Neural progenitor cell (in vitro differentiated cells): ENCODE measurements around the gene SERPINB3. TPM values are rescaled to one million over a fixed set of nuclear protein-coding genes. Genes with fewer than 3 reads are reported as not detected.

Experiments
- DNase-seq: peaks from one replicate; pipeline ENCODE4 v3.0.0-alpha.2; 2016; ENCODE audit warnings: low spot score
- H2AFZ ChIP-seq: fragments of 200-600 bp; sonication (generic); replicated peaks from 2 replicates; pipeline ENCODE4 v1.6.1; 2016; ENCODE audit warnings: antibody characterized with exemption
- H3F3A ChIP-seq: fragments of 200-600 bp; sonication (generic); 2 replicates; pipeline ENCODE4 v1.6.1; 2016; ENCODE audit warnings: antibody characterized with exemption, low read depth
- H3K27ac ChIP-seq: fragments of 200-600 bp; sonication (generic); 2 replicates; pipeline ENCODE4 v1.5.1; 2016; ENCODE audit warnings: mild to moderate bottlenecking
- H3K27me3 ChIP-seq: fragments of 200-600 bp; sonication (generic); 2 replicates; pipeline ENCODE4 v1.6.1; 2016; ENCODE audit warnings: mild to moderate bottlenecking, moderate library complexity
- H3K36me3 ChIP-seq: fragments of 200-600 bp; sonication (generic); 2 replicates; pipeline ENCODE4 v1.5.1; 2016
- H3K4me1 ChIP-seq: fragments of 200-600 bp; sonication (generic); 2 replicates; pipeline ENCODE4 v1.6.1; 2016; ENCODE audit warnings: mixed run types
- H3K4me2 ChIP-seq: fragments of 200-600 bp; sonication (generic); 2 replicates; pipeline ENCODE4 v1.6.1; 2016
- H3K4me3 ChIP-seq: fragments of 200-600 bp; sonication (generic); 2 replicates; pipeline ENCODE4 v1.5.1; 2016
- H3K79me2 ChIP-seq: fragments of 200-600 bp; sonication (generic); 2 replicates; pipeline ENCODE4 v1.6.1; 2016; ENCODE audit warnings: low read depth
- H3K9ac ChIP-seq: fragments of 200-600 bp; sonication (generic); 2 replicates; pipeline ENCODE4 v1.6.1; 2016
- H3K9me3 ChIP-seq: fragments of 200-600 bp; sonication (generic); 2 replicates; pipeline ENCODE4 v1.5.1; 2016; ENCODE audit warnings: low read depth
- H4K20me1 ChIP-seq: fragments of 200-600 bp; sonication (generic); 2 replicates; pipeline ENCODE4 v1.6.1; 2016; ENCODE audit warnings: low read depth
- H3K27ac Mint-ChIP-seq: 3 replicates; pipeline ENCODE4 v1.8.0; 2021; ENCODE audit warnings: mixed read lengths
- H3K27me3 Mint-ChIP-seq: 2 replicates; pipeline ENCODE4 v1.8.0; 2022; ENCODE audit warnings: low read depth, mild to moderate bottlenecking, inconsistent platforms, moderate library complexity, mixed read lengths; ENCODE audit not compliant: insufficient read depth
- H3K36me3 Mint-ChIP-seq: 3 replicates; pipeline ENCODE4 v1.8.0; 2021; ENCODE audit warnings: mixed read lengths
- H3K4me1 Mint-ChIP-seq: 3 replicates; pipeline ENCODE4 v1.8.0; 2021; ENCODE audit warnings: mixed read lengths
- H3K4me3 Mint-ChIP-seq: 3 replicates; pipeline ENCODE4 v1.8.0; 2021; ENCODE audit warnings: mild to moderate bottlenecking, moderate library complexity, mixed read lengths
- H3K9me3 Mint-ChIP-seq: 3 replicates; pipeline ENCODE4 v1.8.0; 2020; ENCODE audit warnings: mixed read lengths
- CTCF ChIP-seq: fragments of 200-600 bp; sonication (generic); IDR thresholded peaks from 2 replicates; pipeline ENCODE4 v1.5.1; 2017; ENCODE audit warnings: antibody characterized with exemption, mild to moderate bottlenecking
- EZH2 ChIP-seq: fragments of 200-600 bp; sonication (generic); IDR thresholded peaks from 2 replicates; pipeline ENCODE4 v1.6.1; 2017; ENCODE audit warnings: antibody characterized with exemption, mild to moderate bottlenecking, moderate library complexity
- EZH2phosphoT487 ChIP-seq: fragments of 200-600 bp; sonication (generic); IDR thresholded peaks from 2 replicates; pipeline ENCODE4 v1.6.1; 2017; ENCODE audit warnings: antibody characterized with exemption
- total RNA-seq: library from RNA; depleted of rRNA; stranded (reverse); fragments of >200 nt; gene quantifications from 2 replicates; pipeline ENCODE4 v1.2.3, GENCODE V29; 2015; ENCODE audit warnings: low replicate concordance

Gene SERPINB3
- total RNA-seq, 1 donor from 2014 or later, result not detected

DNA sequence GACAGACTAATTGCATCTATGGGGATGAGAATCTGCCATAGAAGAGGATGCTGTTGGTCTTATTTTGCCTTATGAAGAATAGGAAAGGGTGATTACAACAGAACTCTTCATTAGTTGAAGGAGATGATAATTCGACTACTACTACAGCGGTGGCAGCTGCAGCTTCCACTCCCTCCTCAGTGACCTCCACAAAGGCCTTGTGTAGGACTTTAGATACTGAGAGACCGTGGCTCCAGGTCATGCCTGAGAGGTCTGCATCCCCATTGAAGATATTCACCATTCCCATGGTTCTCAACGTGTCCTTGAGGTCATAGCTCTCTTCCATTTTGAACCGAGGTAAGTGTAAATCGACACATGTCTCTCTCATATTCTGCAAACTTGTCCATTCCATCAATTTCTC lies 24.0 kb downstream of the SERPINB3 start:
- no peak overlapping the region for H3K4me3 ChIP-seq
- no peak for DNase-seq
- TF ChIP-seq CTCF (no peak), EZH2phosphoT487 (no peak), EZH2 (no peak)
- H3K79me2 ChIP-seq, result no peaks in the 10 kb centered on the region
- H3K4me2 ChIP-seq, result no peak overlapping the region
- no peak overlapping the region for H3K9ac ChIP-seq
- Mint-ChIP-seq H3K4me1 (no peaks in the 10 kb centered on the region), H3K27me3 (no peaks in the 10 kb centered on the region), H3K36me3 (no peaks in the 10 kb centered on the region), H3K27ac (no peak overlapping the region), H3K4me3 (no peak overlapping the region), H3K9me3 (no peaks in the 10 kb centered on the region)
- no peaks in the 10 kb centered on the region for H3K36me3 ChIP-seq
- no peak overlapping the region for H2AFZ ChIP-seq
- H3K27me3 ChIP-seq, result no peaks in the 10 kb centered on the region
- H3F3A ChIP-seq, result no peaks in the 10 kb centered on the region
- no peak overlapping the region for H3K27ac ChIP-seq
- no peaks in the 10 kb centered on the region for H3K9me3 ChIP-seq
- H4K20me1 ChIP-seq, result no peaks in the 10 kb centered on the region
- H3K4me1 ChIP-seq, result no peaks in the 10 kb centered on the region

DNA sequence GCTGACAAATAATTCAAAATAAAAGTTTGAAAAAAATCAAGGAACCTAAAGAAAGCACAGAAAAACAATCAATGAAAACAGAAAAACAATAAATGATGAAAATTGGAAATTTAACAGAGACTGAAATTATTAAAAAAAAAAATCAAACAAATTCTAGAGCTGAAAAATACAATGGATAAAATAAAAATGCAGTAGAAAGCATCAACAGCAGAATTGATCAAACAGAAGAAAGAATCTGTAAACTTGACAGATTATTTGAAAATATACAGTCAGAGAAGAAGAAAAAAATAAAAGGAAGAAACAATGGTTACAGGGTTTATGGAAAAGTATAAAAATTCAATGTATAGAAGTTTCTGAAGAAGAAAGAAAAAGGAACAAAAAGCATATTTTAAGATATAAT lies 33.9 kb downstream of the SERPINB3 start:
- Histone ChIP-seq H3K36me3 (no peaks in the 10 kb centered on the region), H3K27me3 (no peaks in the 10 kb centered on the region), H3K4me2 (no peak overlapping the region), H4K20me1 (no peaks in the 10 kb centered on the region), H2AFZ (no peak overlapping the region), H3K27ac (no peak overlapping the region), H3F3A (no peaks in the 10 kb centered on the region), H3K4me1 (no peaks in the 10 kb centered on the region), H3K9me3 (no peaks in the 10 kb centered on the region), H3K9ac (no peak overlapping the region), H3K4me3 (no peak overlapping the region), H3K79me2 (no peaks in the 10 kb centered on the region)
- peaks cover 42% of the 10 kb centered on the region for H3K9me3 Mint-ChIP-seq
- no peaks in the 10 kb centered on the region for H3K36me3 Mint-ChIP-seq
- no peak overlapping the region for H3K27ac Mint-ChIP-seq
- H3K27me3 Mint-ChIP-seq, result peaks cover 3% of the 10 kb centered on the region
- no peak for DNase-seq
- H3K4me3 Mint-ChIP-seq, result no peak overlapping the region
- H3K4me1 Mint-ChIP-seq, result no peaks in the 10 kb centered on the region
- TF ChIP-seq EZH2 (no peak), EZH2phosphoT487 (no peak), CTCF (no peak)

GRCh38 chr18:63626431-63626830 lies 35.3 kb downstream of the SERPINB3 start:
- Histone ChIP-seq H3K79me2 (no peaks in the 10 kb centered on the region), H3K36me3 (no peaks in the 10 kb centered on the region), H3K9me3 (no peaks in the 10 kb centered on the region), H3K4me3 (no peak overlapping the region), H3K27me3 (no peaks in the 10 kb centered on the region), H2AFZ (no peak overlapping the region), H4K20me1 (no peaks in the 10 kb centered on the region), H3K4me2 (no peak overlapping the region), H3K9ac (no peak overlapping the region), H3F3A (no peaks in the 10 kb centered on the region), H3K27ac (no peak overlapping the region), H3K4me1 (no peaks in the 10 kb centered on the region)
- TF ChIP-seq CTCF (no peak), EZH2 (no peak), EZH2phosphoT487 (no peak)
- Mint-ChIP-seq H3K4me3 (no peak overlapping the region), H3K27me3 (peaks cover 3% of the 10 kb centered on the region), H3K9me3 (peaks cover 42% of the 10 kb centered on the region), H3K4me1 (no peaks in the 10 kb centered on the region), H3K27ac (no peak overlapping the region), H3K36me3 (no peaks in the 10 kb centered on the region)
- DNase-seq, result no peak
